GDM1 (cell line): Measurements from ENCODE around the gene SBNO2.
A peak's percentile ranks its signal among the peaks of the same experiment; 100 is the strongest.
"Not testable (repeated sequence)": the region's sequence is repeated elsewhere in the genome, so short reads cannot be mapped to it uniquely, and the experiment has no call there.

Source experiments
- DNase-seq: peaks from one replicate; lab custom pipeline; 2025; lab: John Stamatoyannopoulos, UW

The SBNO2 gene

GRCh38 chr19:1173845-1174809 is at the start of gene SBNO2:
TSS of gene SBNO2 (minus strand) at chr19:1174268. CDS start at chr19:1154276, 19,992 bp downstream.
- peak; percentile 77 for DNase-seq

GRCh38 chr19:1223018-1223855 is 49.2 kb upstream of the SBNO2 start:
- DNase-seq, result peak; percentile 12

- no peak for DNase-seq
These were observed 48.3 kb upstream of the SBNO2 start for GRCh38 chr19:1222394-1222793.

- no peak for DNase-seq
These were observed 47.8 kb upstream of the SBNO2 start for GRCh38 chr19:1221904-1222255.

- no peak for DNase-seq
These were observed 47.2 kb upstream of the SBNO2 start for GRCh38 chr19:1220976-1221903.

- no peak for DNase-seq
These were observed 46.4 kb upstream of the SBNO2 start for GRCh38 chr19:1220477-1220930.

GRCh38 chr19:1219786-1220476 is 45.9 kb upstream of the SBNO2 start:
- DNase-seq, result no peak

- DNase-seq, result no peak
These were observed 44.9 kb upstream of the SBNO2 start for GRCh38 chr19:1218751-1219567.

- no peak for DNase-seq
These were observed 43.3 kb upstream of the SBNO2 start for GRCh38 chr19:1217366-1217765.

GRCh38 chr19:1216756-1217155 is 42.7 kb upstream of the SBNO2 start:
- DNase-seq, result no peak

GRCh38 chr19:1214862-1215731 is 41.0 kb upstream of the SBNO2 start:
- no peak for DNase-seq

GRCh38 chr19:1214299-1214861 is 40.3 kb upstream of the SBNO2 start:
- no peak for DNase-seq

- peak; percentile 82 for DNase-seq
These were observed 39.6 kb upstream of the SBNO2 start for GRCh38 chr19:1213391-1214286.

GRCh38 chr19:1211494-1212234 is 37.6 kb upstream of the SBNO2 start:
- no peak for DNase-seq

- DNase-seq, result no peak
These were observed 36.1 kb upstream of the SBNO2 start for GRCh38 chr19:1210227-1210538.

GRCh38 chr19:1208830-1209229 is 34.8 kb upstream of the SBNO2 start:
- DNase-seq, result not testable (repeated sequence)

GRCh38 chr19:1206864-1207450 is 32.9 kb upstream of the SBNO2 start:
- DNase-seq, result peak; percentile 21
